SJSA1 (cell line): ENCODE data around the gene GABRB1. TPM values are rescaled to one million over a fixed set of nuclear protein-coding genes. Genes with fewer than 3 reads are reported as not detected.
A peak's percentile ranks its signal among the peaks of the same experiment; 100 is the strongest.

Experiments
- DNase-seq, 2 experiments: peaks; one replicate each; pipeline ENCODE4 v3.0.0-alpha.2; 2015 to 2020; ENCODE audit warnings: low spot score in 2 of 2, low read depth in 1 of 2
- H3K27ac ChIP-seq: fragments of 250-450 bp; sonication (Bioruptor Pico); 2 replicates; pipeline ENCODE4 v1.5.1; 2020; ENCODE audit warnings: mild to moderate bottlenecking, moderate library complexity
- H3K27me3 ChIP-seq: fragments of 250-450 bp; sonication (Bioruptor Pico); replicated peaks from 2 replicates; pipeline ENCODE4 v1.5.1; 2020; ENCODE audit warnings: mild to moderate bottlenecking, moderate library complexity
- H3K36me3 ChIP-seq: fragments of 250-450 bp; sonication (Bioruptor Pico); 2 replicates; pipeline ENCODE4 v1.5.1; 2020; ENCODE audit warnings: mild to moderate bottlenecking
- H3K4me1 ChIP-seq: fragments of 250-450 bp; sonication (Bioruptor Pico); replicated peaks from 2 replicates; pipeline ENCODE4 v1.6.1; 2021; ENCODE audit warnings: mild to moderate bottlenecking
- H3K4me3 ChIP-seq: fragments of 250-450 bp; sonication (Bioruptor Pico); 2 replicates; pipeline ENCODE4 v1.5.1; 2020; ENCODE audit warnings: mild to moderate bottlenecking
- H3K9me3 ChIP-seq: fragments of 250-450 bp; sonication (Bioruptor Pico); replicated peaks from 2 replicates; pipeline ENCODE4 v1.5.1; 2020; ENCODE audit warnings: mild to moderate bottlenecking
- total RNA-seq: library from RNA; depleted of rRNA; stranded (reverse); fragments of >200 nt; shearing (Covaris generic); gene quantifications from 2 replicates; pipeline ENCODE4 v1.2.3, GENCODE V29; 2014; rRNA removed

Gene GABRB1
- not detected in 2 replicates for total RNA-seq

GRCh38 chr4:47031011-47031678, at the start of gene GABRB1:
GABRB1 (plus strand) TSS chr4:47031567.
- no peak within 1 kb of the TSS for H3K27ac ChIP-seq
- H3K9me3 ChIP-seq: no peaks in the 10 kb centered on the region
- H3K4me3 ChIP-seq: peak within 1 kb of the TSS; percentile 35
- DNase-seq: peak; percentile 16 to 42
- H3K36me3 ChIP-seq: no peaks in the 10 kb centered on the region
- H3K4me1 ChIP-seq: no peaks in the 10 kb centered on the region
- peaks cover 3% of the 10 kb centered on the region; the same call in 1 of the 2 replicates for H3K27me3 ChIP-seq

- Histone ChIP-seq H3K36me3 (no peaks in the 10 kb centered on the region), H3K27me3 (no peaks in the 10 kb centered on the region)
Observed at GRCh38 chr4:46984781-46985180, 46.6 kb upstream of the GABRB1 start.

GRCh38 chr4:46986922-46987638, 44.3 kb upstream of the GABRB1 start:
- no peak overlapping the region for H3K4me3 ChIP-seq
- H3K36me3 ChIP-seq: no peaks in the 10 kb centered on the region
- no peaks in the 10 kb centered on the region for H3K4me1 ChIP-seq
- DNase-seq: no peak
- no peaks in the 10 kb centered on the region for H3K9me3 ChIP-seq
- no peak overlapping the region for H3K27ac ChIP-seq
- H3K27me3 ChIP-seq: no peaks in the 10 kb centered on the region

More at GRCh38 chr4:46984781-46985180, 46.6 kb upstream of the GABRB1 start:
- Histone ChIP-seq H3K4me3 (no peak overlapping the region), H3K9me3 (no peaks in the 10 kb centered on the region), H3K27ac (no peak overlapping the region), H3K4me1 (no peaks in the 10 kb centered on the region)
- DNase-seq: no peak

GRCh38 chr4:46992338-46992737, 39.0 kb upstream of the GABRB1 start:
- Histone ChIP-seq H3K4me3 (no peak overlapping the region), H3K9me3 (no peaks in the 10 kb centered on the region), H3K27me3 (peaks cover 4% of the 10 kb centered on the region; the same call in 1 of the 2 replicates), H3K36me3 (no peaks in the 10 kb centered on the region), H3K4me1 (no peaks in the 10 kb centered on the region), H3K27ac (no peak overlapping the region)
- no peak for DNase-seq

GRCh38 chr4:46993075-46994006, 38.0 kb upstream of the GABRB1 start, which contains the start of gene GABRA4:
GABRA4 (minus strand) TSS chr4:46993581; CDS start chr4:46993424, 157 bp downstream.
- Histone ChIP-seq H3K4me3 (no peak within 1 kb of the TSS), H3K9me3 (no peaks in the 10 kb centered on the region), H3K27ac (no peak within 1 kb of the TSS), H3K27me3 (peaks cover 4% of the 10 kb centered on the region; the same call in 1 of the 2 replicates), H3K4me1 (no peaks in the 10 kb centered on the region), H3K36me3 (no peaks in the 10 kb centered on the region)
- DNase-seq: no peak

GRCh38 chr4:46994007-46994405, 37.4 kb upstream of the GABRB1 start:
- H3K27me3 ChIP-seq: peaks cover 4% of the 10 kb centered on the region; the same call in 1 of the 2 replicates
- no peaks in the 10 kb centered on the region for H3K9me3 ChIP-seq
- H3K27ac ChIP-seq: no peak overlapping the region
- H3K36me3 ChIP-seq: no peaks in the 10 kb centered on the region
- H3K4me1 ChIP-seq: no peaks in the 10 kb centered on the region
- DNase-seq: no peak
- no peak overlapping the region for H3K4me3 ChIP-seq

GRCh38 chr4:46999566-46999965, 31.8 kb upstream of the GABRB1 start:
- Histone ChIP-seq H3K4me1 (no peaks in the 10 kb centered on the region), H3K36me3 (no peaks in the 10 kb centered on the region), H3K27ac (no peak overlapping the region), H3K27me3 (peaks cover 4% of the 10 kb centered on the region; the same call in 1 of the 2 replicates), H3K9me3 (no peaks in the 10 kb centered on the region), H3K4me3 (no peak overlapping the region)
- DNase-seq: no peak

GRCh38 chr4:47000406-47000805, 31.0 kb upstream of the GABRB1 start:
- Histone ChIP-seq H3K27ac (no peak overlapping the region), H3K4me1 (no peaks in the 10 kb centered on the region), H3K9me3 (no peaks in the 10 kb centered on the region), H3K4me3 (no peak overlapping the region), H3K27me3 (no peaks in the 10 kb centered on the region), H3K36me3 (no peaks in the 10 kb centered on the region)
- DNase-seq: no peak

- Histone ChIP-seq H3K4me1 (no peaks in the 10 kb centered on the region), H3K27ac (no peak overlapping the region), H3K36me3 (no peaks in the 10 kb centered on the region), H3K9me3 (no peaks in the 10 kb centered on the region), H3K27me3 (no peaks in the 10 kb centered on the region), H3K4me3 (no peak overlapping the region)
- DNase-seq: no peak
Observed at GRCh38 chr4:47002580-47002979, 28.8 kb upstream of the GABRB1 start.

- Histone ChIP-seq H3K9me3 (no peaks in the 10 kb centered on the region), H3K27ac (no peak overlapping the region), H3K36me3 (no peaks in the 10 kb centered on the region), H3K4me3 (no peak overlapping the region), H3K27me3 (no peaks in the 10 kb centered on the region), H3K4me1 (no peaks in the 10 kb centered on the region)
- no peak for DNase-seq
Observed at GRCh38 chr4:47010347-47010911, 20.9 kb upstream of the GABRB1 start.

- Histone ChIP-seq H3K36me3 (no peaks in the 10 kb centered on the region), H3K9me3 (no peaks in the 10 kb centered on the region), H3K27ac (no peak overlapping the region), H3K27me3 (no peaks in the 10 kb centered on the region), H3K4me3 (no peak overlapping the region), H3K4me1 (no peaks in the 10 kb centered on the region)
- DNase-seq: no peak
Observed at GRCh38 chr4:47010912-47011446, 20.4 kb upstream of the GABRB1 start.

- H3K4me1 ChIP-seq: 0 out of 2 replicates have a peak, but pooled peaks cover 3% of the 10 kb centered on the region
- H3K27ac ChIP-seq: no peak overlapping the region
- H3K4me3 ChIP-seq: no peak overlapping the region
- DNase-seq: no peak
- H3K9me3 ChIP-seq: no peaks in the 10 kb centered on the region
- no peaks in the 10 kb centered on the region for H3K36me3 ChIP-seq
- no peaks in the 10 kb centered on the region for H3K27me3 ChIP-seq
Observed at GRCh38 chr4:47012676-47013075, 18.7 kb upstream of the GABRB1 start.

- Histone ChIP-seq H3K4me3 (no peak overlapping the region), H3K27ac (no peak overlapping the region), H3K27me3 (no peaks in the 10 kb centered on the region), H3K9me3 (no peaks in the 10 kb centered on the region), H3K36me3 (no peaks in the 10 kb centered on the region), H3K4me1 (0 out of 2 replicates have a peak, but pooled peaks cover 3% of the 10 kb centered on the region)
- DNase-seq: no peak
Observed at GRCh38 chr4:47013373-47013772, 18.0 kb upstream of the GABRB1 start.
